K562 (cell line): ENCODE data around the gene MRPL44. TPM values are rescaled to one million over a fixed set of nuclear protein-coding genes. Genes with fewer than 3 reads are reported as not detected.

ENCODE experiments used
- ATAC-seq: fragments of 200-7000 bp; cut with Tn5 transposase; 3 replicates; pipeline ENCODE4 v1.9.1; 2020; ENCODE audit warnings: moderate library complexity
- BruUV-seq: library from RNA; stranded (reverse); fragments of 400-500 nt; replicated peaks from 2 replicates; lab custom pipeline; 2021; lab: Mats Ljungman, UMichigan
- CTCF ChIA-PET: fragments of 300-600 bp; formaldehyde crosslinking; extraction: SDS; loops from one replicate; lab custom pipeline; 2021; ENCODE audit warnings: low intra/inter-chr PET ratio; lab: Yijun Ruan, JAX
- POLR2A ChIA-PET: fragments of 300-600, 350-650 bp; sonication (Branson Sonifier 250); formaldehyde crosslinking; extraction: SDS; loops from one replicate; lab custom pipeline; 2021; ENCODE audit warnings: antibody characterized with exemption, inconsistent platforms; lab: Yijun Ruan, JAX
- DNase-seq, 4 experiments: peaks; one replicate each; pipeline versions ENCODE4 v3.0.0 to v3.0.0-alpha.2; 2011 to 2018; ENCODE audit warnings: low spot score in 3 of 4, mixed read lengths in 3 of 4; ENCODE audit errors: extremely low read depth in 1 of 4
- FAIRE-seq: peaks from 2 replicates; lab custom pipeline; 2011; peaks lifted over from hg19 to GRCh38; lab: Jason Lieb, UNC
- H2AFZ ChIP-seq: 2 replicates; pipeline ENCODE4 v1.6.0; 2011; ENCODE audit warnings: low read depth, low read length, control low read depth, inconsistent platforms
- H3K27ac ChIP-seq: fragments of 200-600 bp; 3 replicates; pipeline ENCODE4 v1.8.0; 2011; ENCODE audit warnings: low read depth, mild to moderate bottlenecking, control low read depth, inconsistent platforms, low read length, moderate library complexity, mixed read lengths; ENCODE audit errors: extremely low read depth
- H3K27me3 ChIP-seq, 2 experiments: fragments of 300-600 bp in 1 of 2; 2 replicates in 1 of 2; 3 replicates in 1 of 2; pipeline versions ENCODE4 v1.6.0 to v1.8.0; 2011; ENCODE audit warnings: inconsistent platforms in 2 of 2, low read length in 2 of 2, mild to moderate bottlenecking in 1 of 2, mixed read lengths in 1 of 2, moderate library complexity in 1 of 2; ENCODE audit not compliant: control insufficient read depth in 2 of 2, insufficient read depth in 2 of 2
- H3K36me3 ChIP-seq: fragments of 300-600 bp; 3 replicates; pipeline ENCODE4 v1.8.0; 2011; ENCODE audit warnings: mild to moderate bottlenecking, low read length, inconsistent platforms; ENCODE audit not compliant: control insufficient read depth, insufficient read depth
- H3K4me1 ChIP-seq, 2 experiments: fragments of 200-600 bp in 1 of 2; replicated peaks in 1 of 2; 2 replicates in 1 of 2; 3 replicates in 1 of 2; pipeline versions ENCODE4 v1.5.1 to v1.8.0; 2011; ENCODE audit warnings: inconsistent platforms in 2 of 2, low read length in 2 of 2, mild to moderate bottlenecking in 1 of 2, mixed read lengths in 1 of 2, moderate library complexity in 1 of 2; ENCODE audit not compliant: control insufficient read depth in 2 of 2, insufficient read depth in 2 of 2
- H3K4me2 ChIP-seq: 2 replicates; pipeline ENCODE4 v1.6.1; 2011; ENCODE audit warnings: low read length, control low read depth, inconsistent platforms, mixed read lengths; ENCODE audit not compliant: insufficient read depth
- H3K4me3 ChIP-seq: fragments of 200-600 bp; sonication (generic), shearing (Covaris generic); 2 replicates; pipeline ENCODE4 v1.5.1; 2016; ENCODE audit warnings: control low read depth, inconsistent platforms
- H3K79me2 ChIP-seq: fragments of 200-600 bp; 3 replicates; pipeline ENCODE4 v1.8.0; 2011; ENCODE audit warnings: low read length, inconsistent platforms; ENCODE audit not compliant: control insufficient read depth, insufficient read depth
- H3K9ac ChIP-seq, 2 experiments: 2 replicates each; pipeline versions ENCODE4 v1.6.0 to v1.6.1; 2011; ENCODE audit warnings: low read depth in 2 of 2, low read length in 2 of 2, control low read depth in 1 of 2, inconsistent platforms in 1 of 2, mild to moderate bottlenecking in 1 of 2, mixed read lengths in 1 of 2; ENCODE audit not compliant: insufficient read depth in 1 of 2
- H3K9me1 ChIP-seq: one replicate; pipeline ENCODE4 v1.6.0; 2011; ENCODE audit warnings: inconsistent platforms, mild to moderate bottlenecking, low read length, moderate library complexity; ENCODE audit not compliant: control insufficient read depth, insufficient read depth
- H3K9me3 ChIP-seq: replicated peaks from 2 replicates; pipeline ENCODE4 v1.5.1; 2011; ENCODE audit warnings: low read depth, low read length, inconsistent platforms; ENCODE audit not compliant: control insufficient read depth, insufficient read depth
- H4K20me1 ChIP-seq: replicated peaks from 2 replicates; pipeline ENCODE4 v1.6.1; 2011; ENCODE audit warnings: low read length, inconsistent platforms, mixed read lengths; ENCODE audit not compliant: control insufficient read depth, insufficient read depth
- FIP1L1 ChIP-seq: fragments of 200-400 bp; formaldehyde crosslinking; IDR thresholded peaks from 2 replicates; pipeline ENCODE4 v1.6.1; 2018; ENCODE audit warnings: mild to moderate bottlenecking, low read depth, low read length; ENCODE audit not compliant: poor library complexity, severe bottlenecking
- HMG20B ChIP-seq: fragments of 250-450 bp; sonication (Bioruptor Pico); IDR thresholded peaks from 2 replicates; pipeline ENCODE4 v1.5.0; 2021; ENCODE audit warnings: mild to moderate bottlenecking
- KAT8 ChIP-seq: fragments of 450-650 bp; IDR thresholded peaks from 2 replicates; pipeline ENCODE4 v1.6.1; 2016; ENCODE audit warnings: low read depth, mild to moderate bottlenecking
- NFRKB ChIP-seq: fragments of 450-650 bp; IDR thresholded peaks from 2 replicates; pipeline ENCODE4 v1.6.1; 2016; ENCODE audit warnings: low read depth
- RFX5 ChIP-seq: IDR thresholded peaks from 2 replicates; pipeline ENCODE4 v1.6.1; 2011; ENCODE audit warnings: low read depth, mild to moderate bottlenecking, improper control_type of control experiment, low read length
- RNF2 ChIP-seq: sonication (generic); IDR thresholded peaks from 2 replicates; pipeline ENCODE4 v1.6.1; 2016
- ZFX ChIP-seq: sonication (generic); formaldehyde crosslinking; IDR thresholded peaks from 2 replicates; pipeline ENCODE4 v1.8.0; 2022; ENCODE audit warnings: mild to moderate bottlenecking, missing genetic modification reagents, moderate library complexity
- ZNF311 ChIP-seq: fragments of 250-450 bp; sonication (Bioruptor Pico); IDR thresholded peaks from 2 replicates; pipeline ENCODE4 v1.4.0; 2020; ENCODE audit warnings: mild to moderate bottlenecking, moderate library complexity
- WGBS: fragments of 100-300 bp; shearing (Covaris generic); methylation state at CpG from one replicate; pipeline ENCODE4 v1.1.6; 2016; ENCODE audit warnings: low coverage, mixed read lengths; ENCODE audit not compliant: insufficient coverage; ENCODE audit errors: missing lambda C conversion rate; 5-methylcytosine and 5-hydroxymethylcytosine counted together
- in situ Hi-C: fragments of 300-500 bp; cut with MboI; formaldehyde crosslinking; loops from 4 replicates; pipeline ENCODE4 v1.15.0; 2018; ENCODE audit warnings: inconsistent platforms, mixed read lengths
- intact Hi-C: fragments of 100-400 bp; cut with micrococcal nuclease; formaldehyde crosslinking; loops from 2 replicates; pipeline ENCODE4 v1.14.2; 2022
- polyA plus RNA-seq, 8 experiments: library from polyadenylated mRNA; depleted of rRNA in 4 of 8; stranded (reverse) in 5 of 8; unstranded in 3 of 8; fragments of >200 nt; fragmentation: Nextera tagmentation in 2 of 8; fragmentation: Illumina TruSeq in 1 of 8; extraction: Ambion mirVana in 2 of 8; extraction: Trizol in 1 of 8; gene quantifications; 2 replicates each; pipeline versions ENCODE4 v1.2.1 to v1.2.3, GENCODE V29; 2011 to 2014; ENCODE audit warnings: inconsistent platforms in 1 of 8, missing spikeins in 1 of 8
- total RNA-seq, 7 experiments: library from RNA; depleted of rRNA in 6 of 7; stranded (reverse); fragments of >200 nt in 6 of 7; fragmentation: Illumina TruSeq in 2 of 7; extraction: Trizol in 2 of 7; gene quantifications; 2 replicates each; pipeline versions ENCODE4 v1.2.1 to v1.2.3, GENCODE V29; 2011 to 2021; ENCODE audit warnings: low replicate concordance in 1 of 7
- TF ChIP-seq, protein P1 (sequence below): sonication (generic); formaldehyde crosslinking; IDR thresholded peaks from 2 replicates; pipeline ENCODE4 v1.5.0; 2020; ENCODE audit warnings: missing genetic modification reagents
- TF ChIP-seq, protein P2 (sequence below): sonication (generic); formaldehyde crosslinking; IDR thresholded peaks from 2 replicates; pipeline ENCODE4 v1.8.0; 2022; ENCODE audit warnings: missing genetic modification reagents, mild to moderate bottlenecking, borderline replicate concordance
- TF ChIP-seq, protein P3 (sequence below), 2 experiments: fragments of 450-650 bp; formaldehyde crosslinking in 1 of 2; IDR thresholded peaks; 2 replicates each; pipeline versions ENCODE4 v1.4.0 to v1.6.1; 2014 to 2020; ENCODE audit warnings: mild to moderate bottlenecking in 2 of 2, borderline replicate concordance in 1 of 2, low read depth in 1 of 2

MRPL44 gene
- total and polyA plus RNA-seq, 9 of the 15 experiments (the other 6 are each of a cell fraction or from before 2014, with no cell fraction given): 10.4 to 26.0 (median 20.2) TPM

- TF ChIP-seq, protein P1, sequence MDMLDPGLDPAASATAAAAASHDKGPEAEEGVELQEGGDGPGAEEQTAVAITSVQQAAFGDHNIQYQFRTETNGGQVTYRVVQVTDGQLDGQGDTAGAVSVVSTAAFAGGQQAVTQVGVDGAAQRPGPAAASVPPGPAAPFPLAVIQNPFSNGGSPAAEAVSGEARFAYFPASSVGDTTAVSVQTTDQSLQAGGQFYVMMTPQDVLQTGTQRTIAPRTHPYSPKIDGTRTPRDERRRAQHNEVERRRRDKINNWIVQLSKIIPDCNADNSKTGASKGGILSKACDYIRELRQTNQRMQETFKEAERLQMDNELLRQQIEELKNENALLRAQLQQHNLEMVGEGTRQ (CRISPR knock-in tag): peak; percentile 44
- no peak for TF ChIP-seq HMG20B (CRISPR knock-in tag)
Observed at GRCh38 chr2:223979730-223980396, 22.6 kb downstream of the MRPL44 start (continued).

GRCh38 chr2:223980397-223980735, 23.1 kb downstream of the MRPL44 start:
- H3K4me3 ChIP-seq: no peak overlapping the region
- no peak overlapping the region for H3K4me2 ChIP-seq
- CTCF ChIA-PET: interaction anchor here (0.6 to 0.7 kb wide), 2 partner anchors 10 to 407 kb away, joined by 3 read pairs; no protein-coding TSS in a partner anchor
- ATAC-seq (no peak), FAIRE-seq (no peak), DNase-seq (no peak)
- no peak overlapping the region for H3K9ac ChIP-seq
- H3K9me1 ChIP-seq: no peaks in the 10 kb centered on the region
- H3K27ac ChIP-seq: no peak overlapping the region
- H3K9me3 ChIP-seq: no peaks in the 10 kb centered on the region
- BruUV-seq: no TSS peak
- no peak overlapping the region for H2AFZ ChIP-seq
- H3K79me2 ChIP-seq: no peaks in the 10 kb centered on the region
- peaks cover under 1 to 19% of the 10 kb centered on the region in 2 experiments; a peak in 3 of 5 replicates for H3K27me3 ChIP-seq
- POLR2A ChIA-PET: no interaction called here
- no peaks in the 10 kb centered on the region for H4K20me1 ChIP-seq
- H3K4me1 ChIP-seq: no peaks in the 10 kb centered on the region
- WGBS: 8% methylated on average over 1 of the region's 1 CpG
- H3K36me3 ChIP-seq: no peaks in the 10 kb centered on the region
- intact Hi-C loops (no loop called here), in situ Hi-C loops (no loop called here)
- TF ChIP-seq, protein P2, sequence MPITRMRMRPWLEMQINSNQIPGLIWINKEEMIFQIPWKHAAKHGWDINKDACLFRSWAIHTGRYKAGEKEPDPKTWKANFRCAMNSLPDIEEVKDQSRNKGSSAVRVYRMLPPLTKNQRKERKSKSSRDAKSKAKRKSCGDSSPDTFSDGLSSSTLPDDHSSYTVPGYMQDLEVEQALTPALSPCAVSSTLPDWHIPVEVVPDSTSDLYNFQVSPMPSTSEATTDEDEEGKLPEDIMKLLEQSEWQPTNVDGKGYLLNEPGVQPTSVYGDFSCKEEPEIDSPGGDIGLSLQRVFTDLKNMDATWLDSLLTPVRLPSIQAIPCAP (CRISPR knock-in tag): no peak
- no peak for TF ChIP-seq ZFX (CRISPR knock-in tag)
- TF ChIP-seq, protein P3, sequence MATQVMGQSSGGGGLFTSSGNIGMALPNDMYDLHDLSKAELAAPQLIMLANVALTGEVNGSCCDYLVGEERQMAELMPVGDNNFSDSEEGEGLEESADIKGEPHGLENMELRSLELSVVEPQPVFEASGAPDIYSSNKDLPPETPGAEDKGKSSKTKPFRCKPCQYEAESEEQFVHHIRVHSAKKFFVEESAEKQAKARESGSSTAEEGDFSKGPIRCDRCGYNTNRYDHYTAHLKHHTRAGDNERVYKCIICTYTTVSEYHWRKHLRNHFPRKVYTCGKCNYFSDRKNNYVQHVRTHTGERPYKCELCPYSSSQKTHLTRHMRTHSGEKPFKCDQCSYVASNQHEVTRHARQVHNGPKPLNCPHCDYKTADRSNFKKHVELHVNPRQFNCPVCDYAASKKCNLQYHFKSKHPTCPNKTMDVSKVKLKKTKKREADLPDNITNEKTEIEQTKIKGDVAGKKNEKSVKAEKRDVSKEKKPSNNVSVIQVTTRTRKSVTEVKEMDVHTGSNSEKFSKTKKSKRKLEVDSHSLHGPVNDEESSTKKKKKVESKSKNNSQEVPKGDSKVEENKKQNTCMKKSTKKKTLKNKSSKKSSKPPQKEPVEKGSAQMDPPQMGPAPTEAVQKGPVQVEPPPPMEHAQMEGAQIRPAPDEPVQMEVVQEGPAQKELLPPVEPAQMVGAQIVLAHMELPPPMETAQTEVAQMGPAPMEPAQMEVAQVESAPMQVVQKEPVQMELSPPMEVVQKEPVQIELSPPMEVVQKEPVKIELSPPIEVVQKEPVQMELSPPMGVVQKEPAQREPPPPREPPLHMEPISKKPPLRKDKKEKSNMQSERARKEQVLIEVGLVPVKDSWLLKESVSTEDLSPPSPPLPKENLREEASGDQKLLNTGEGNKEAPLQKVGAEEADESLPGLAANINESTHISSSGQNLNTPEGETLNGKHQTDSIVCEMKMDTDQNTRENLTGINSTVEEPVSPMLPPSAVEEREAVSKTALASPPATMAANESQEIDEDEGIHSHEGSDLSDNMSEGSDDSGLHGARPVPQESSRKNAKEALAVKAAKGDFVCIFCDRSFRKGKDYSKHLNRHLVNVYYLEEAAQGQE (IDR thresholded peaks at IDR 0.05; ENCODE audit: borderline replicate concordance): no peak
- TF ChIP-seq, protein P3 (CRISPR knock-in tag; IDR thresholded peaks at IDR 0.05; ENCODE audit: low read depth): no peak
- TF ChIP-seq FIP1L1: no peak
- TF ChIP-seq ZNF311 (CRISPR knock-in tag): no peak
- TF ChIP-seq NFRKB: no peak
- no peak for TF ChIP-seq RFX5
- no peak for TF ChIP-seq KAT8
- no peak for TF ChIP-seq RNF2
